ENCODE measurements around the gene KLHDC7B. TPM values are rescaled to one million over a fixed set of nuclear protein-coding genes. Genes with fewer than 3 reads are reported as not detected.

Gene KLHDC7B
- total RNA-seq, 2 experiments from 2014 or later: 0.25 to 0.46 TPM

GRCh38 chr22:50535113-50535512 is 10.6 kb upstream of the KLHDC7B start:
- H3K79me2 ChIP-seq (ENCODE audit: insufficient read depth, low read depth, low read length): no peaks in the 10 kb centered on the region
- BruUV-seq (replicated peaks): no TSS peak
- peak overlapping the region; percentile 42 for H3K4me3 ChIP-seq (ENCODE audit: low read depth, low read length, poor library complexity, severe bottlenecking)
- H3K9me2 ChIP-seq (ENCODE audit: insufficient read depth, low read length): no peaks in the 10 kb centered on the region
- H3K9me3 ChIP-seq (ENCODE audit: low read length): no peaks in the 10 kb centered on the region
- TF ChIP-seq EZH2phosphoT487 (IDR thresholded peaks at IDR 0.05; ENCODE audit: borderline replicate concordance, low read depth, low read length): no peak
- TF ChIP-seq CTCF (conservative IDR thresholded peaks at IDR 0.05; ENCODE audit: low read length): no peak
- no peaks in the 10 kb centered on the region for H4K20me1 ChIP-seq (ENCODE audit: insufficient read depth, low read length)
- ChIA-PET CTCF (ENCODE audit: unreplicated experiment) (no interaction called here), POLR2A (interaction anchor here (0.6 to 1.3 kb wide), 3 partner anchors 10 to 35 kb away, joined by 3 to 5 read pairs (median 4); partner anchors contain the start of genes KLHDC7B and SCO2)
- H3K27ac ChIP-seq (ENCODE audit: low read depth, low read length, poor library complexity, severe bottlenecking): peak overlapping the region; percentile 85
- H3K4me2 ChIP-seq (ENCODE audit: low read length): peak overlapping the region; percentile 74
- intact Hi-C loops (cut with micrococcal nuclease; ENCODE audit: unreplicated experiment): no loop called here
- H3K4me1 ChIP-seq (ENCODE audit: insufficient read depth, low read length, poor library complexity, severe bottlenecking): peaks cover 87% of the 10 kb centered on the region
- no peaks in the 10 kb centered on the region for H3K36me3 ChIP-seq (ENCODE audit: insufficient read depth, low read length)
- H2AFZ ChIP-seq (ENCODE audit: low read length): peak overlapping the region; percentile 67; the same call in 1 of the 2 replicates
- peak; percentile 49 for DNase-seq (ENCODE audit: low spot score)

- DNase-seq (ENCODE audit: low spot score): peak; percentile 36
- intact Hi-C loops (cut with micrococcal nuclease; ENCODE audit: unreplicated experiment): no loop called here
- Histone ChIP-seq H3K27ac (ENCODE audit: low read depth, low read length, poor library complexity, severe bottlenecking) (peak overlapping the region; percentile 85), H3K4me1 (ENCODE audit: insufficient read depth, low read length, poor library complexity, severe bottlenecking) (peaks cover 87% of the 10 kb centered on the region), H3K36me3 (ENCODE audit: insufficient read depth, low read length) (no peaks in the 10 kb centered on the region), H3K79me2 (ENCODE audit: insufficient read depth, low read depth, low read length) (no peaks in the 10 kb centered on the region), H3K9me3 (ENCODE audit: low read length) (no peaks in the 10 kb centered on the region), H4K20me1 (ENCODE audit: insufficient read depth, low read length) (no peaks in the 10 kb centered on the region), H3K9me2 (ENCODE audit: insufficient read depth, low read length) (no peaks in the 10 kb centered on the region), H3K4me2 (ENCODE audit: low read length) (peak overlapping the region; percentile 4; the same call in 1 of the 2 replicates), H2AFZ (ENCODE audit: low read length) (no peak overlapping the region), H3K4me3 (ENCODE audit: low read depth, low read length, poor library complexity, severe bottlenecking) (no peak overlapping the region)
- TF ChIP-seq EZH2phosphoT487 (IDR thresholded peaks at IDR 0.05; ENCODE audit: borderline replicate concordance, low read depth, low read length) (no peak), CTCF (conservative IDR thresholded peaks at IDR 0.05; ENCODE audit: low read length) (no peak)
- POLR2A ChIA-PET: interaction anchor here (0.6 to 1.9 kb wide), 4 partner anchors 11 to 167 kb away, joined by 3 to 6 read pairs (median 3); partner anchors contain the start of gene SCO2
- no TSS peak for BruUV-seq (replicated peaks)
- CTCF ChIA-PET (ENCODE audit: unreplicated experiment): no interaction called here
Observed at GRCh38 chr22:50536226-50536625, 9.5 kb upstream of the KLHDC7B start.

- Histone ChIP-seq H3K36me3 (ENCODE audit: insufficient read depth, low read length) (no peaks in the 10 kb centered on the region), H3K4me3 (ENCODE audit: low read depth, low read length, poor library complexity, severe bottlenecking) (no peak overlapping the region), H3K4me1 (ENCODE audit: insufficient read depth, low read length, poor library complexity, severe bottlenecking) (peaks cover 78% of the 10 kb centered on the region), H3K9me3 (ENCODE audit: low read length) (no peaks in the 10 kb centered on the region), H3K79me2 (ENCODE audit: insufficient read depth, low read depth, low read length) (no peaks in the 10 kb centered on the region), H3K4me2 (ENCODE audit: low read length) (no peak overlapping the region), H3K9me2 (ENCODE audit: insufficient read depth, low read length) (no peaks in the 10 kb centered on the region), H4K20me1 (ENCODE audit: insufficient read depth, low read length) (no peaks in the 10 kb centered on the region), H2AFZ (ENCODE audit: low read length) (no peak overlapping the region), H3K27ac (ENCODE audit: low read depth, low read length, poor library complexity, severe bottlenecking) (no peak overlapping the region)
- CTCF ChIA-PET (ENCODE audit: unreplicated experiment): no interaction called here
- intact Hi-C loops (cut with micrococcal nuclease; ENCODE audit: unreplicated experiment): no loop called here
- POLR2A ChIA-PET: interaction anchor here (1.9 kb wide), 1 partner anchor 12 kb away, joined by 6 read pairs; the partner anchor contains the start of gene SCO2
- DNase-seq (ENCODE audit: low spot score): no peak
- TF ChIP-seq CTCF (conservative IDR thresholded peaks at IDR 0.05; ENCODE audit: low read length) (no peak), EZH2phosphoT487 (IDR thresholded peaks at IDR 0.05; ENCODE audit: borderline replicate concordance, low read depth, low read length) (no peak)
- BruUV-seq (replicated peaks): no TSS peak
Observed at GRCh38 chr22:50537765-50538164, 7.9 kb upstream of the KLHDC7B start.
